Fibroblast of lung (primary cell): ENCODE measurements around the gene TTC19.

Experiments used
- CTCF ChIP-seq, 2 donors: IDR thresholded peaks in 1 of 2; conservative IDR thresholded peaks in 1 of 2; 1 replicate in 1 of 2; 2 replicates in 1 of 2; pipeline ENCODE4 v1.5.1; 2011 to 2012; ENCODE audit warnings: low read length in 2 of 2, control low read depth in 1 of 2, inconsistent platforms in 1 of 2, low read depth in 1 of 2, mild to moderate bottlenecking in 1 of 2
- EZH2 ChIP-seq: IDR thresholded peaks from 2 replicates; pipeline ENCODE4 v1.5.1; 2012; ENCODE audit warnings: low read length, control low read depth, mild to moderate bottlenecking; ENCODE audit errors: missing control alignments

GRCh38 chr17:15966879-15967248, 32.8 kb upstream of the TTC19 start:
- no peak for TF ChIP-seq CTCF (conservative IDR thresholded peaks at IDR 0.05 in 1 of 2, IDR thresholded peaks at IDR 0.05 in 1 of 2; ENCODE audit: low read depth in 1 of 2, low read length in 2 of 2)
- TF ChIP-seq EZH2: no peak
